Activated gamma-delta T cell treated with anti-CD3 and anti-CD28 coated beads, Interleukin-2, amount 50 U/mL, for 16 hours (primary cell): ENCODE results near the gene HS6ST2.
"Not testable (repeated sequence)": the region's sequence is repeated elsewhere in the genome, so short reads cannot be mapped to it uniquely, and the experiment has no call there.

ENCODE experiments used
- DNase-seq: peaks from one replicate; pipeline ENCODE4 v3.0.0-alpha.2; 2020; ENCODE audit warnings: low read depth

HS6ST2 gene

DNA sequence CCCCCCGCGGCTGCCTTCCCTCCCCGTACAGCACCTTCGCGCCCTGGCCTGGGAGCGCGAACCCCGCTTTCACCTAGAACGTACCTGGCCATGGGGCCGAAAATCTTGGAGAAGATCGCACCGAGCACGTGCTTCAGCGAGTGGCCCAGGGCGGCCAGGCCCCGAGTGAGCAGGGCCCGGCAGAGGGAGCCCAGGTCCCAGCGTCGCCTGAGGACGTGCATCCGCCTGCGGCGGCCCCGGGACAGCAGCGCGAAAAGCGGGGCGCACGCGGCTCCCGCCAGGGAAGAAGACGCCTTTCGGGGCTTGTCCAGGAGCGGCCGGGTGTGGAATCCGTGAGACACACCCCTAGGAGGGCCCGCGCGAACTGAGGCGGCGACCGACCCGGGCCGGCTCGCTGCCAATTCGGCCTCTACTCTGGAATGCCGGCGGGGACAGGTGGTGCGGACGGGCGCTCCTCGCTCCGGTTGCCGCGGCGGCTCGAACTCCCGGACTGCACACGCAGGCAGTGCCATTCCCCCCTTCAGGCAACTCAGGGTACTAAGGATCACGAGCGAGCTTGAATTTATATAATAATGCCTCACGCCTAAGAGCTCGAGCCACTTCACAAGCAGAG lies at the start of gene HS6ST2:
Gene HS6ST2, minus strand, starts transcription at position 539 of the 613 bp plus-strand sequence.
- DNase-seq: no peak

DNA sequence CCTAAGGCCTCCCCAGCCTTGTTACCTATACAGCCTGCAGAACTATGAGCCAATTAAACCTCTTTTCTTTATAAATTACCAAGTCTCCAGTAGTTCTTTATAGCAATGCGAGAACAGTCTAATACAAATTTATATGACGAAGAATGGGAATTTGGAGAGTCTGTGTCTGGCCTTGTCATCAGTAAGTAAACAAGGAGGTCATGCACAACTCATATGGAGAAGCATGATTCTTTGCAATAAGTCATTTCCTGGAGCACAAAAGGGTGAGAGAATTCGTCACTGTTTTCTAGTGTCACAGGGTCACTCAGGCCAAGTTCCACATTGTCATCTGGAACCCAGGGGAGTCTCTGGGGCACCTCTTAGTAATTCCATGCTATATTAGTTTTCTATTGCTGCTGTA lies 49.0 kb upstream of the HS6ST2 start:
- DNase-seq: no peak

DNA sequence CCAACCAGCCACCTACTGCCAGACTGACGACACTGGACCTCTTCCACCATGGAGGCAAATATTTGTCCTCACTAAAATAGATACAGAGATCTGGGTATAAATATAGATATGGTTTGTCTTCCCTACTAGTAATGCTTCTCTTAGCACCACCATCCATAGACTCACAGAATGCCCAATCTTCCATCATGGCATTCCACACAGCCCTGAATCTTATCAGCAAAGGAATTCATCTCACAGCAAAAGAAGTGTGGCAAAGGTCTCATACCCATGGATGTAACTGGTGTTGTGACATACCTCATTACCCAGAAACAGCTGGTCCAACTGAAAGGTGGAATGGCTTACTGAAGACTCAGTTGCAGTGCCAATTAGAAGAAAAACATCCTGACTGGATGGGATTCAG lies 47.2 kb upstream of the HS6ST2 start:
- DNase-seq: no peak

DNA sequence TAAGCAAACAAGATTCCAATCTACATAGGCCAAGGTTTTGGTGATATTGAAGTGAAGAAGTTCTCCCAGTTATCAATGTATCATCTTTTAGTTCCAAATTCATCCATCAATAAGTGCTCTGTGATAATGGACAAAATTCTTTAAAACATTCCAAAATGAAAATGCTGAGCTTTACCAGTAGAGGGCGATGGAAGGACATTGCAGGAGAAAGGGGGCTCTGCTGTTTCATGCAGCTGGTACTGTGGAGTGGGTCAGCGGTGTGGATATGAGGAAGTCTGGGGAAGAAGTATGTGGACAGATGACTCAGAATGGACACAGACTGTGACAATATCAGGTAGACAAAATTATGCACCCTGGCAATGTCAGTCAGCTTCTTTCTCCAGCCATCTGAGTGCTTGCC lies 46.6 kb upstream of the HS6ST2 start:
- no peak for DNase-seq

DNA sequence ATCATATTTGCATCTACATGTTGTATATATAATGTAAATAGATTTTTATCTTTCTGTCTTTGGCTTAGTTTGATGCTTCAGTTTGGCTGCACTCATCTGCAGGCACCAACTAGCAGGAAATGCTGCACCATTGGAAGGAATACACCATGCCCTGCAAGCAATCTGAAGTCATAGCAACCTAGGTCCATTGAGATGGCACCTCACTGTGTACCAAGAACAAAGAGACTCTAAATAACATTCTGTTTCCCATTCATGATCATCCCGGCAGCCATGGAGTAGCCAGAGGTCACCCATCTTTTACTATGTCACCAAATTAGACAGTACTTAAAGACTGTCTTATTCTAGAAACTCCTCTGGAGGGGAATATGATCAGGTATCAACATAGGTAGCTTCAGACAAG lies 40.8 kb upstream of the HS6ST2 start:
- no peak for DNase-seq

DNA sequence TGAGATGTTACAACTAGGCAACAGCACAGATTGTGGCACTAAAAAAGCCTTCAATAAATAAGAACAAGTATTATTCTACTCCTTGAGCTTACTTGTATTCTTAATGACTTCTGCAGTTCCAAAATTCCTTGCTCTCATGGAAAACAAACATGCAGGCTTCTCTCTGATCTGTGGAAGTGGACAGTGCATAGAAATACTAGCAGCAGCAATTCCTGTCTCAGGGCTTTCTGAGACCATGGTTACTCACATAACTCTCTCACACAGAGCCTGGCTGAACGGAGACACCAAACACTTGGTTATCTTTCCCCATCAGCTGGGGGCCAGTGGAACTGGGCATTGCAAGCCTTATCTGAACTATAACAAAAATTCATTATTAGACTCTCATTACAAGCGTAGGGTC lies 32.4 kb upstream of the HS6ST2 start:
- no peak for DNase-seq

DNA sequence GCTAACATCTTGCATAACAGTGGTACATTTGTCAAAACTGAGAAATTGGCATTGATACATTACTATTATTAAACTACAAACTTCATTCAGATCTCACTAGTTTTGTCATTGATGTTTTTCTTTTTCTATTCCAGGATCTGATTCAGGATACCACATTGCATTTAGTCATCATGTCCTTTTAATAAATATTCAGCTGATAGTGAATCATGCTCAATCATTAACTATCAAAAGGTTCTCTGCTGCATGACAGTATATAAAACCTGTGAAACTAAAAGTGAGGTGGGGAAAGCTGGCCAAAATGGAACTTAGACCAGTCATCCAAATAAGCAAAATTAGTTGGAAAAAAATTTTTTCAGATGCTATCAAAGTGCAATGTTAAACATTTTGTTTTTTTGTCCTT lies 28.1 kb upstream of the HS6ST2 start:
- DNase-seq: no peak

DNA sequence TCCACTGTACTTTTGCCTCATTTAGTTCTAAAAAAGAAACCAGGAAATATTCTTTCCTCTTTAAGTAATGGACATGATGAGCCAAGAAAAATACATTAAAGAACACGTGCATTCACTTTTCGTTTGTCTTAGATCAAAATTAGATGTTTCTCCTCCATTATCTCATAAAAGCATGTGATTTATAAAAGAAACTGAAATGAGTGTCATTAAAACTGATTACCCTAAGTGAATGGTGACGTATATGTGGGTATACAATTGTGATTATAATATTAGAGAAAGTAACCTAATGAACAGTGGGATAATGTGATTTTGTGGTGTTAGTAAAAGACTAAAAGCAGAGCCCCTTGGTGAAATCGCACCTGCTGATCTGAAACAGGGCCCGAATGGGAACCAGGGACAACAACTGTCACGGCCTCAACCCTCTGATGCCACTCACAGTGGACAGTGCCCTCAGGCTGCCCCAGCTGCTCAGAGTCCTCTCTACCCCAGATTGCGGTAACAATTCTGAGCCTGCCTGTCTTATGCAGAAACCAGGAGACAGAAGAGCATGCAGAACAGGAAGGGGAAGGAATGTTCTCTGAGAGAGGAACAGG lies 25.7 kb upstream of the HS6ST2 start:
- no peak for DNase-seq

DNA sequence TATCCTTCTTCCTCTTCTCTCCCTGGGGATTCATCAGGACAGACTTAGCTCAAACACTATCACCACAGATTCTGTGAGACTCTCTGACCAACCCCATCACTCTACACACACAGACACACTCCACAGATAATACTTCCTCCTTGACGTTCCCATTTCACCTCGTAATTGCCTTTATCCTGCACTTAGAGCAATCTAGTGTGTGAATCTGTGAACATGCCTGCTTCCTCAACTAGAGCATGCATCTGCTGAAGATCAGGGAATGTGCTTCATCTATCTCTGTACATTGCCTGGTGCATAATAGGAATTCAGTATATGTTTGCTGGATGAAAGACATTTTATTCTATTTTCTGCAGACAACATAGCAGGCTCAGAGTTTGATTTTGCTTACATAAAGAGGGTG lies 25.1 kb upstream of the HS6ST2 start:
- DNase-seq: no peak

DNA sequence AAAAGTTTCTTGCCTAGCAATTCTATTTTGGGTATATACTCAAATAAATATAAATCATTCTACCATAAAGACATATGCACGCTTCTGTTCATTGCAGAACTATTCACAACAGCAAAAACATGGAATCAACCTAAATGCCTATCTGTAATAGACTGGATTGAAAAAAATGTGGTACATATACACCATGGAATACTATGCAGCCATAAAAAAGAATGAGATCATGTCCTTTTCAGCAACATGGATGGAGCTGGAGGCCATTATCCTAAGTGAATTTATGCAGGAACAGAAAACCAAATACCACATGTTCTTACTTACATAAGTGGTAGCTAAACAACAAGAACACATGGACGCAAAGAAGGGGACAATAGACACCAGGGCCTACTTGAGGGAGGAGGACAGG lies 21.6 kb upstream of the HS6ST2 start:
- DNase-seq: not testable (repeated sequence)

DNA sequence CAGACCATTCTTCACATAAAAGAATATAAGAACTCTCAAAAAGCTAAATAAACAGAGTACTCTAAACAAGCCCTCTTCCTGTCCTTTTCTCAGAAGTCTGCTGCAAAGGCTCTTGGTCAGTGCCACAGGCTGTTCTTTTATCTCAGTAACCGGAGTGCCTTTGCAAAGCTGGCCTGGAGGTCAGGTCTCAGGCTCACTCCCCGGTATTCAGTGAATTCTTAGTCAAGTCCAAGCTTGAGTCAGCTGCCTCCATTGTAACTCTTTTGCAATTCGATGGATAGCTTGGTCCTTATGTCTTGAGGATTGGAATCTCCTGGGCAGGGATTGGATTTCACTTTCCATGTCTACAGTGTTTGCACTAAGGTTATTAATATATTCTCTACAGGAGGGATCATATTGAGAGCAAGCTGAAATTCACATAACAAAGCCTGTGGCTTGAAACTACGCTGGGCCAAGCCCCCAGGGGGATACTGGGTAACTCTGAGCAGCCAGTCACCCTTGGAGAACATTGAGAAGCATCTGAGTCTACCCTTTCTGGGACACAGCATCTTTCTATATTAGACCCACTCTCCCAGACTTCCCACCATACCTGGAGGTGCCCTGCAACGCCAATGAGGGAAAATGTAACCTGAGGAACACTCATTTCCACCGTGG lies 10.0 kb upstream of the HS6ST2 start:
- no peak for DNase-seq

DNA sequence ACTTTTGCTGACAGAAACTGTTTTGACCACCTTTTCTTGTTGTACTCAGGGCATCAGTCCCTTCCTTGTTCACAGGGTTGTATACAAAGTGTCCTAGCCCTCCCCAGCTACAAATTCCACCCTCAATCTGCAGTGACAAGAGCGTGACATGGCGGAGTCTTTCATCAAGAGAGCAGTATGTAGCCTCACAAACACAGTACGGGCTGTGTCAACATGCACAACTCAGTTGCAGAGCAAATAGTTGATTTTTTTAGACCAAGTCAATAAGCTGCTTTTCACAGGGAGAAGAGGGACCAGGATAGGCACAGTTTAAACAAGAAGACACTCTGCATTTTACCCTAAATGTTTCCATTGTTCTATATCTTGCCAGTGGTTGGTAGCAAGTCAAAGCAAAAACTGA lies 8.6 kb upstream of the HS6ST2 start:
- no peak for DNase-seq

DNA sequence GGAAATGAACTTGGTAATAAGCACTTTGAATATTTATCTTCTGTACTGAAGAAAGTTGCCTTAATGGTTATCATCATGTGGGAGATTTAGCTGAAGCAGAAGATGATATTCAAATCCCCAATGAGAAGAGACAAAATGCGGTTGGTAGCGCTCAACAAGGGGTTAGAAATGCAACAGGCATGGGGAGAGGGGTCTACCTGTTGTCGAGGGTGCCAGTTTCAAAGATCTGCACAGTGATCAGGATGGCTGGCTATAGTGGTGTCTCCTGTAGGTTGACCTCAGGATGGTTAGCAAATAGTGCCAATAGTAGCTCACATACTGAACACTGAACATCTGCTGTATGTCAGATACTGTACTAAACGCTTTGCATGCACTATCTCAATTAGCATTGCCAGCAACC lies 7.0 kb upstream of the HS6ST2 start:
- DNase-seq: no peak

DNA sequence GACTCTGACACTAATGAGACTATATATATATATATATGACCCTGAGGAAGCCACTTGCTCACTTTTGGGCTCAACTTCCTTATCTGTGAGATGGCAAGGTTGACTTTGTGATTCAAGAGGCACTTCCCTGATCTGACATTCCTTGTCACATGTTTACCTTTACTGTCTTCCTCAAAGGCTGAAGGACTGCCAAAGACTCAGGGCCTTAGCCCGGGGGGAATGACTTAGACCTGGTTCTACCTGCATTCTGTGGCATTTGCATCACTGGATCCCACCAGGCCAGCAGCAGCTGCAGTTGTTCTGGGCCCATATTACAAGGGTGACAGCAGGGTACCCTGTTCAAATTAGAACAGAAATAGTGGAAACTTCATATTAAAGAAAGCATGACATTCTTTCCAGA lies 3.1 kb upstream of the HS6ST2 start:
- no peak for DNase-seq

DNA sequence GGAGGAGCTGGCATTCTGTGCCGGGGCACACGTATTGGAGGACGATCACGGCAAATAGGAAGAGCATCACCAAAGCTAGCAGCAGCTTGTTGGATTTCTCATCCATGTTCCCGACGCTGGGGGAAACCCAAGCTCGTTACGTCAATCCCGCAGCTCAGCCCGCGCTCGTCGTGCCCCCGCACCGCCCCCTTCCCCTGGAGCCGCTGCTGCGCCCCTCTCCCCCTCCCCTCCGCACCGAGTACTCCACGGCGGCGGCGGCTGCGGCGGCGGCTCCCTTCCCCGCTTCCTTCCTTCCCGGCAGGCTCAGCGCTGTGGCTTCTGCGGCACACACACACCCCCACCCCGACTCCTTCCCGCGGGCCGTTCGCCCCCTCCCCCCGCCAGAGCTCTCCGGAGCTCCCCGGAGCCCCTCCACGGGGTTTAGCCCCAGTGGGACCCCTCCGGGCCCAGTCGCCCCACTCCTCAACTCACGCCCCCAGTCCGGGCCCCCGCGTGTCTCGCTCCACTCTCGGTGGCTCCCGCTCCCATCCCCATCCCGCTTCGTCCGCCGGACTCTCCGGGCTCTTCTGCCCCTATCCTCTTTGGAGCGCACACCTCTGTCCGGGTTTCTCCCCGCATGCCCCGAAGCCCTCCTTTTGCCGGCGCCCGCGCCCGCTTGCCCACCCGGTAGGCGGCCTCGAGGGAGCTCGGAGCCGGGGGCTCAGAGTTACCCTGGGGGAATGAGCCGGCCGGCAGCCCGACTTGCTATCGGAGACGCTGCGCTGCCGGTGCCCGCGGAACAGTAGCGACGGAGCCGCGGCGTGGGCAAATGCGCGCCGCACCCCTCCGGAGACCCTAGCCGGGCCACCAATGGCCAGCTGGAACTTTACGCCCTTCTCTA lies 978 bp downstream of the HS6ST2 start:
- no peak for DNase-seq

DNA sequence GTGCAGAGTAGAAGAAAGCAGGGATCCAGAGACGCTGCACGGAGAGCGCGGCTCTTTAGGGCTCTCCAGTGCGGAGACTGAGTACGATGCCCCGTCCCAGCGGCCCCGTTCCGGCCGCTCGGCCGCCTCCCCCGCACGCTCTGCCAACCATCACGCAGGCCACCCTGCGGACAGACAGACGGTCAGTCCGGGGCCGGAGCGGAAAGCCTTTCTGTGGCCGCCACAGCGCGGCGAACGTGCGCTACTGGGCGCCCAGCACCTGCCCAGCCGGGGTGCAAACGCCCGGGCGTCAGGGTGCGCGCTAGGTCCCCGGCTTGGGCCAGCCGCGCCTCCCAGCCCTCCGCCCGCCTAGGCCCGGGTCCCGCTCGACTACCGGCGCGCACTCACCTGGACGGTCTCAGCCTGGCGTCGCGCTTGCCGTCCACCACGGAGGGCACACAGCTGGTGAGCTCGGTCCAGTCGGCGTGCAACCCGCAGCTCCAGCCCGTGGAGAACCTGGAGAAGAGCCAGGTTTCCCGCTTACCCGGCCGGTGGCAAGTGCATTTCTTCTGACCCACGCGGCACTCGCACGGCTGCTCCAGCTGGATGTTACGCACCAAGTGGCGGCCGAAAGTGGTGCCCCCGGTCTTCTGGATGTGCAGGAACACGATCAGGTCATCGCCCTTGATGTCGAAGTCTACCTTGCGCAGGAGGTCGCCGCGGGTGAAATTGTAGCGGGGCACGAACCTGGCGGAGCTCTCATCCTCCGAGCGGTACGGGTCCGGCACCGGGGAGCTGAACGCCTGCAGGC lies 1.8 kb downstream of the HS6ST2 start:
- DNase-seq: no peak

DNA sequence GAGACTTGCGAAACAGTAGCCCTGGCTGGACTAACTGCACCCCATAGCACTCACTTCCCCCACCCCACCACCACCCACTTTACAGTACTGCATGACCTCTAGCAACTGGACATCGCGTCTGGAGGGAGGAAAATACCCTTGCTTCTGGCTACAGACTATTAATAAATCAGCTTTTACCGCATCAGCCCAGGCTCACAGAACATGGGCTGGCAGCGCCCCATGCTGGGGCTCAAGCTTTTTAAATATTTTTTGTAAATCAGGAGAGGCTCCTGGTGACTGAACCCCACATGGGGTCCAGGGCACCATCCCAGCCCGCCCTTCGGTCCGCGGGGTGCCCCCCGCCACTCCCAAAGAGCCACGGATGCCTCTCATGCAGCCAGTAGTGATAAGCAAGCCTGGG lies 2.7 kb downstream of the HS6ST2 start:
- DNase-seq: no peak

DNA sequence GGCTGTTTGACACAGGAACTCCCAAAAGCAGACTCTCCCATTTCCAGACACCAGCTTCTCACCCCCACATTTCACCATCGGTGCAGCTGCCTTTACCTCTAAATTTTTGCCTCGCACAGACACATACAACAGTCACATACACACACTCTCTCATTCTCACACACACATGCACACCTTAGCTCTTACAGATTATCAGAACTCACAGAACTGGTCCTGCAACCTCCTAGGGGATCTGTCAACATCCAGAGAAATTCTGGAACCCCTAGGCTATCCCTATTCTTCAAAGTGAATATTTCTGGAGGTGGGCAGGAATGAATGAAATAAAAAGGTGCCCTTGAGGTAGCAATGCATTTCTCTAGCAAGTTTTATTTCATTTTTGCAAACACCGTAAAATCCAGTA lies 4.1 kb downstream of the HS6ST2 start:
- no peak for DNase-seq

DNA sequence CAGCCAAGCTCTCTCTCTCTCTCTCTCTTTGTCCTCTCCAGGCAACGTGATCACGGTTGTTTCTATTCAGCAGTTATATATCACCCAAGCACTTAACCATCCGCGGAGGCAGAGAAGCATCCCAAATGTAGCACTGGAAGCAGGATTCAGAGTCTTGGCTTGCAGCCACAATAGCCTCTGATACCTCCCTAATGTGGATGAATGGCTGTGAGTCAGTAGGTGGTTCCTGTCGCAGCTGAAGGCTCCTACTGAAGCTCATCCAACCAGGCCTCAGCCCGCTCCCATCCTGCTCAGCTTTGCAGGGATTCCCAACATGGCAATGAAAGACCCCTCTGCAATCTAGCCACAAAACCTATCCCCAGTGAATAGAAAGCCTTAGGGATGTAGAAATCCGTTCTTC lies 5.1 kb downstream of the HS6ST2 start:
- no peak for DNase-seq

DNA sequence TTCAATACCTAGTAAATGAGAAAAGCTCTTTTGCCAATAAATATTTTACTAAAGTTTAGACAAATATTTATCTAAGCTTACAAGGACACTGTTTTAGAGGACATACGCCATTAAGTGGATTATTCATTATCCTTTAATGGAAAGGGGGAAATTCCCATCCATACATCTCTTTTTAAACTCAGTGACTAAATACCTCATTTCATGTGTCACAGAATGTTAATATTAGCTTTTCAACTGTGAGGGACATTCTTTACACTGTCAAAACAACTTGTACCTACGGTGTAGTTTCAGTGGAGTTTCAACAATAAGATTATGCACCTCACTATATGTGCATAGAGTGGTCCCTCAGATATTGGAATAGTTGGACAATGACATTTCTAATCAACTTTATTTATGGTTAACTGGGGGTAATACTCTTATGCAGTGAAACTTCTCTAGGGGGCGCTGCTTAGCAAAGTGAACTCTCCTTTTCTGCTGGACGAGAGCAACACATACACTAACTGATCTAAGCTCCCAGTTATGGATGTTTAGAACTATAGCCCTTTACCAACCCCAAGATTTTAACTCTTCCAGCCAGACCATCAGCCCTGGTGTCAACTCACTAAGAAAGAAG lies 9.7 kb downstream of the HS6ST2 start:
- no peak for DNase-seq

DNA sequence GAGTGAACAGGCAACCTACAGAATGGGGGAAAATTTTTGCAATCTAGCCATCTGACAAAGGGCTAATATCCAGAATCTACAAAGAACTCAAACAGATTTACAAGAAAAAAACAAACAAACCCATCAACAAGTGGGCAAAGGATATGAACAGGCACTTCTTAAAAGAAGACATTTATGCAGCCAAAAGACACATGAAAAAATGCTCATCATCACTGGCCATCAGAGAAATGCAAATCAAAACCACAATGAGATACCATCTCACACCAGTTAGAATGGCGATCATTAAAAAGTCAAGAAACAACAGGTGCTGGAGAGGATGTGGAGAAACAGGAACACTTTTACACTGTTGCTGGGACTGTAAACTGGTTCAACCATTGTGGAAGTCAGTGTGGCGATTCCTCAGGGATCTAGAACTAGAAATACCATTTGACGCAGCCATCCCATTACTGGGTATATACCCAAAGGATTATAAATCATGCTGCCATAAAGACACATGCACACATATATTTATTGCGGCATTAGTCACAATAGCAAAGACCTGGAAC lies 13.3 kb downstream of the HS6ST2 start:
- not testable (repeated sequence) for DNase-seq
